ENCODE data around the gene CLEC9A.

- TF ChIP-seq POLR2A (IDR thresholded peaks at IDR 0.05) (no peak), CTCF (IDR thresholded peaks at IDR 0.05) (no peak)
Observed at GRCh38 chr12:9991876-9992275, 38.6 kb upstream of the CLEC9A start.
